GM10248 (cell line): ENCODE data around the gene FJX1.

ENCODE experiments used
- CTCF ChIA-PET: fragments of 300-600 bp; sonication (Branson Sonifier 250); formaldehyde crosslinking; extraction: SDS; loops from one replicate; lab custom pipeline; 2021; ENCODE audit warnings: antibody characterized with exemption; lab: Yijun Ruan, JAX
- POLR2A ChIA-PET: fragments of 350-650 bp; sonication (Branson Sonifier 250); formaldehyde crosslinking; extraction: SDS; loops from one replicate; lab custom pipeline; 2020; ENCODE audit warnings: antibody characterized with exemption; lab: Yijun Ruan, JAX
- DNase-seq: peaks from one replicate; pipeline ENCODE4 v3.0.0; 2012; ENCODE audit errors: extremely low spot score
- TF ChIP-seq, protein P1 (sequence below): IDR thresholded peaks from 2 replicates; pipeline ENCODE4 v1.5.1; 2012; ENCODE audit warnings: mild to moderate bottlenecking, low read depth; ENCODE audit errors: extremely low read depth, missing control alignments, control extremely low read depth

Gene FJX1

GRCh38 chr11:35624781-35625180 lies 6.5 kb downstream of the FJX1 start:
- POLR2A ChIA-PET: no interaction called here
- DNase-seq: no peak

GRCh38 chr11:35626501-35626900 lies 8.2 kb downstream of the FJX1 start:
- TF ChIP-seq, protein P1, sequence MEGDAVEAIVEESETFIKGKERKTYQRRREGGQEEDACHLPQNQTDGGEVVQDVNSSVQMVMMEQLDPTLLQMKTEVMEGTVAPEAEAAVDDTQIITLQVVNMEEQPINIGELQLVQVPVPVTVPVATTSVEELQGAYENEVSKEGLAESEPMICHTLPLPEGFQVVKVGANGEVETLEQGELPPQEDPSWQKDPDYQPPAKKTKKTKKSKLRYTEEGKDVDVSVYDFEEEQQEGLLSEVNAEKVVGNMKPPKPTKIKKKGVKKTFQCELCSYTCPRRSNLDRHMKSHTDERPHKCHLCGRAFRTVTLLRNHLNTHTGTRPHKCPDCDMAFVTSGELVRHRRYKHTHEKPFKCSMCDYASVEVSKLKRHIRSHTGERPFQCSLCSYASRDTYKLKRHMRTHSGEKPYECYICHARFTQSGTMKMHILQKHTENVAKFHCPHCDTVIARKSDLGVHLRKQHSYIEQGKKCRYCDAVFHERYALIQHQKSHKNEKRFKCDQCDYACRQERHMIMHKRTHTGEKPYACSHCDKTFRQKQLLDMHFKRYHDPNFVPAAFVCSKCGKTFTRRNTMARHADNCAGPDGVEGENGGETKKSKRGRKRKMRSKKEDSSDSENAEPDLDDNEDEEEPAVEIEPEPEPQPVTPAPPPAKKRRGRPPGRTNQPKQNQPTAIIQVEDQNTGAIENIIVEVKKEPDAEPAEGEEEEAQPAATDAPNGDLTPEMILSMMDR: no peak
- CTCF ChIA-PET: interaction anchor here (1.0 kb wide), 1 partner anchor 11 kb away, joined by 3 read pairs; no protein-coding TSS in a partner anchor

More at GRCh38 chr11:35624781-35625180, 6.5 kb downstream of the FJX1 start:
- TF ChIP-seq, protein P1: no peak
- CTCF ChIA-PET: no interaction called here

DNA sequence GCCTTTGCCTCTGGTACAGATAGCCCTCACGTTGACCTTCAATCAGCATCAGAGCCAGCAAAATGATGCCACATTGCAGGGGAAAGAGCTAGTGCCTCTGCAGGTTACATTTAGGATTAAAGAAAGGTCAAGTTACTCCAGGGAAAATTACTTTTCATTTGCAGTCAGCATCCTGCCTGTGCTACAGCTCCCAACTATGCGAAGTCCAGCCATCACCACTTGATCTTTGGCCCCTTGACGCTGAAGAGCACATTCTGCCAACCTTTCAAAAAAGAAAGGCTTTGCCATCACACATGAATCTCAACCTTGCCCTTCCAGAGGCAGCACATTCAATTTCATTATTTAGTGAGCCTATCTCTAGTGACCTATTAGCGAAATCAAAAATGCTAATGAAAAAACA lies 11.3 kb downstream of the FJX1 start:
- TF ChIP-seq, protein P1: no peak
- no peak for DNase-seq
- ChIA-PET CTCF (interaction anchor here (1.3 to 1.7 kb wide), 2 partner anchors 8 to 19 kb away, joined by 3 to 4 read pairs; no protein-coding TSS in a partner anchor), POLR2A (no interaction called here)

More at GRCh38 chr11:35626501-35626900, 8.2 kb downstream of the FJX1 start:
- POLR2A ChIA-PET: no interaction called here
- no peak for DNase-seq

GRCh38 chr11:35629914-35630313 lies 11.7 kb downstream of the FJX1 start:
- ChIA-PET CTCF (interaction anchor here (1.7 kb wide), 1 partner anchor 18 kb away, joined by 4 read pairs; no protein-coding TSS in a partner anchor), POLR2A (no interaction called here)
- DNase-seq: no peak
- TF ChIP-seq, protein P1: no peak

DNA sequence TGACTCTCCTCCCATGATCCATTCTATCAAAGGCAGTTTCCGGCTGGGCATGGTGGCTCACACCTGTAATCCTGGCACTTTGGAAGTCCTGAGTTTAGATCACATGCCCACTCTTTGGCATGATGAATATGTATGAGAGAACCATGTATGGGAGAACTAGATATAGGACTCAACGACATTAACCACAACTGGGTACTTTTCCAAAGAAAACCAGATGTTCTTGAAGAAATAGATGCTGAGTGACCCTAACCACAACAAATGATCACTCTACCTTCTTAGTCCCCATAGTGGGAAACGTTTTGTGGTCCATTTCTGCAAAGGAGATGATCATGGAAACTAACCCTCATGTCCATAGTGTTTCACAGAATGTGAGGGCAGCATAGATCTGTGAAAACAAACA lies 13.6 kb downstream of the FJX1 start:
- ChIA-PET CTCF (interaction anchor here (1.0 to 1.1 kb wide), 2 partner anchors 17 to 705 kb away, joined by 3 read pairs; no protein-coding TSS in a partner anchor), POLR2A (no interaction called here)
- TF ChIP-seq, protein P1: no peak
- no peak for DNase-seq

GRCh38 chr11:35632301-35632700 lies 14.0 kb downstream of the FJX1 start:
- POLR2A ChIA-PET: no interaction called here
- TF ChIP-seq, protein P1: no peak
- CTCF ChIA-PET: interaction anchor here (1.0 to 1.4 kb wide), 3 partner anchors 16 to 706 kb away, joined by 3 to 5 read pairs (median 3); no protein-coding TSS in a partner anchor
- DNase-seq: no peak
